ENCODE data around the gene CELF4. TPM values are rescaled to one million over a fixed set of nuclear protein-coding genes. Genes with fewer than 3 reads are reported as not detected.

CELF4 gene
- total RNA-seq, 2 donors from 2014 or later, result 1.4 TPM; not detected in 1

- intact Hi-C loops (cut with DNase I), result no loop called here
- Histone ChIP-seq H3K27ac (no peak overlapping the region), H3K4me3 (no peak overlapping the region), H3K4me1 (no peaks in the 10 kb centered on the region), H3K9me3 (no peaks in the 10 kb centered on the region), H3K36me3 (no peaks in the 10 kb centered on the region), H3K27me3 (no peaks in the 10 kb centered on the region), H3K9ac (ENCODE audit: low read depth in 2 of 2, low read length in 2 of 2) (no peak overlapping the region)
- no peak for TF ChIP-seq CTCF (IDR thresholded peaks at IDR 0.05)
- DNase-seq, result no peak
These were observed 342.6 kb downstream of the CELF4 start for GRCh38 chr18:37222999-37223378.

- H3K9ac ChIP-seq (ENCODE audit: low read depth in 2 of 2, low read length in 2 of 2), result no peak overlapping the region
- no peak overlapping the region for H3K4me3 ChIP-seq
- no peaks in the 10 kb centered on the region for H3K36me3 ChIP-seq
- no peaks in the 10 kb centered on the region for H3K27me3 ChIP-seq
- no peaks in the 10 kb centered on the region for H3K9me3 ChIP-seq
- H3K4me1 ChIP-seq, result no peaks in the 10 kb centered on the region
- no peak for TF ChIP-seq CTCF (IDR thresholded peaks at IDR 0.05)
- H3K27ac ChIP-seq, result no peak overlapping the region
- no peak for DNase-seq
- intact Hi-C loops (cut with DNase I), result no loop called here
These were observed 343.1 kb downstream of the CELF4 start for GRCh38 chr18:37222354-37222998.

- Histone ChIP-seq H3K4me1 (no peaks in the 10 kb centered on the region), H3K9me3 (no peaks in the 10 kb centered on the region), H3K4me3 (no peak overlapping the region), H3K9ac (ENCODE audit: low read depth in 2 of 2, low read length in 2 of 2) (no peak overlapping the region), H3K36me3 (no peaks in the 10 kb centered on the region), H3K27ac (no peak overlapping the region), H3K27me3 (no peaks in the 10 kb centered on the region)
- DNase-seq, result no peak
- intact Hi-C loops (cut with DNase I), result no loop called here
- TF ChIP-seq CTCF (IDR thresholded peaks at IDR 0.05), result no peak
These were observed 346.3 kb downstream of the CELF4 start for GRCh38 chr18:37219257-37219656.

- no peaks in the 10 kb centered on the region for H3K27me3 ChIP-seq
- no peak overlapping the region for H3K4me3 ChIP-seq
- H3K27ac ChIP-seq, result no peak overlapping the region
- TF ChIP-seq CTCF (IDR thresholded peaks at IDR 0.05), result no peak
- intact Hi-C loops (cut with DNase I), result no loop called here
- no peaks in the 10 kb centered on the region for H3K36me3 ChIP-seq
- H3K9me3 ChIP-seq, result no peaks in the 10 kb centered on the region
- DNase-seq, result no peak
- H3K9ac ChIP-seq (ENCODE audit: low read depth in 2 of 2, low read length in 2 of 2), result no peak overlapping the region
- H3K4me1 ChIP-seq, result no peaks in the 10 kb centered on the region
These were observed 347.5 kb downstream of the CELF4 start for GRCh38 chr18:37218022-37218590.

GRCh38 chr18:37210781-37211180 lies 354.8 kb downstream of the CELF4 start:
- Histone ChIP-seq H3K27me3 (no peaks in the 10 kb centered on the region), H3K27ac (no peak overlapping the region), H3K4me1 (no peaks in the 10 kb centered on the region), H3K9ac (ENCODE audit: low read depth in 2 of 2, low read length in 2 of 2) (no peak overlapping the region), H3K9me3 (no peaks in the 10 kb centered on the region), H3K36me3 (no peaks in the 10 kb centered on the region), H3K4me3 (no peak overlapping the region)
- no peak for DNase-seq
- intact Hi-C loops (cut with DNase I), result no loop called here
- TF ChIP-seq CTCF (IDR thresholded peaks at IDR 0.05), result no peak

All from colonic mucosa (tissue), 4 donors.